ENCODE data around the gene MTHFD1L. TPM values are rescaled to one million over a fixed set of nuclear protein-coding genes. Genes with fewer than 3 reads are reported as not detected.

MTHFD1L gene
- total and polyA plus RNA-seq, 2 donors (not counting 1 experiment from before 2014, with no cell fraction given): 36.1 to 48.9 TPM

GRCh38 chr6:151075930-151076555, 210.5 kb downstream of the MTHFD1L start:
- Histone ChIP-seq H3K36me3 (ENCODE audit: control insufficient read depth, insufficient read depth, low read length) (no peaks in the 10 kb centered on the region), H3K4me1 (ENCODE audit: control insufficient read depth, extremely low read depth, insufficient read depth, low read length) (no peaks in the 10 kb centered on the region), H3K27me3 (ENCODE audit: control insufficient read depth, insufficient read depth, low read length) (no peaks in the 10 kb centered on the region), H3K4me2 (ENCODE audit: extremely low read depth, insufficient read depth, low read length) (no peak overlapping the region), H3K27ac (ENCODE audit: insufficient read depth, low read length) (no peak overlapping the region), H3K9ac (ENCODE audit: insufficient read depth, low read length) (no peak overlapping the region), H3K9me3 (ENCODE audit: control insufficient read depth, insufficient read depth, low read depth, low read length) (no peaks in the 10 kb centered on the region), H4K20me1 (ENCODE audit: control insufficient read depth, extremely low read depth, insufficient read depth, low read length) (no peaks in the 10 kb centered on the region), H2AFZ (ENCODE audit: low read length) (no peak overlapping the region), H3K79me2 (ENCODE audit: control insufficient read depth, insufficient read depth, low read length) (no peaks in the 10 kb centered on the region), H3K4me3 (replicated peaks in 1 of 4; ENCODE audit: control extremely low read depth in 1 of 4, insufficient read depth in 1 of 4, low read depth in 3 of 4, low read length in 4 of 4) (no peak overlapping the region)
- peak in 1 of 2 donors; percentile 48 for DNase-seq (ENCODE audit: low read depth in 2 of 2)
- no peak for TF ChIP-seq CTCF (conservative IDR thresholded peaks at IDR 0.05 in 1 of 2, IDR thresholded peaks at IDR 0.05 in 1 of 2; ENCODE audit: low read depth in 1 of 2, low read length in 2 of 2)
- no peak for TF ChIP-seq EZH2 (IDR thresholded peaks at IDR 0.05; ENCODE audit: low read length, missing control alignments)

GRCh38 chr6:151078655-151079054, 213.2 kb downstream of the MTHFD1L start:
- Histone ChIP-seq H3K4me3 (replicated peaks in 1 of 4; ENCODE audit: control extremely low read depth in 1 of 4, insufficient read depth in 1 of 4, low read depth in 3 of 4, low read length in 4 of 4) (no peak overlapping the region), H3K9ac (ENCODE audit: insufficient read depth, low read length) (no peak overlapping the region), H3K79me2 (ENCODE audit: control insufficient read depth, insufficient read depth, low read length) (no peaks in the 10 kb centered on the region), H2AFZ (ENCODE audit: low read length) (no peak overlapping the region), H3K4me2 (ENCODE audit: extremely low read depth, insufficient read depth, low read length) (no peak overlapping the region), H4K20me1 (ENCODE audit: control insufficient read depth, extremely low read depth, insufficient read depth, low read length) (no peaks in the 10 kb centered on the region), H3K27ac (ENCODE audit: insufficient read depth, low read length) (no peak overlapping the region), H3K4me1 (ENCODE audit: control insufficient read depth, extremely low read depth, insufficient read depth, low read length) (no peaks in the 10 kb centered on the region), H3K27me3 (ENCODE audit: control insufficient read depth, insufficient read depth, low read length) (no peaks in the 10 kb centered on the region), H3K9me3 (ENCODE audit: control insufficient read depth, insufficient read depth, low read depth, low read length) (no peaks in the 10 kb centered on the region), H3K36me3 (ENCODE audit: control insufficient read depth, insufficient read depth, low read length) (no peaks in the 10 kb centered on the region)
- no peak for TF ChIP-seq CTCF (conservative IDR thresholded peaks at IDR 0.05 in 1 of 2, IDR thresholded peaks at IDR 0.05 in 1 of 2; ENCODE audit: low read depth in 1 of 2, low read length in 2 of 2)
- DNase-seq (ENCODE audit: low read depth in 2 of 2): no peak

- no peaks in the 10 kb centered on the region for H3K4me1 ChIP-seq (ENCODE audit: control insufficient read depth, extremely low read depth, insufficient read depth, low read length)
- H4K20me1 ChIP-seq (ENCODE audit: control insufficient read depth, extremely low read depth, insufficient read depth, low read length): no peaks in the 10 kb centered on the region
- H3K27ac ChIP-seq (ENCODE audit: insufficient read depth, low read length): no peak overlapping the region
- TF ChIP-seq EZH2 (IDR thresholded peaks at IDR 0.05; ENCODE audit: low read length, missing control alignments): no peak
- no peak for TF ChIP-seq CTCF (conservative IDR thresholded peaks at IDR 0.05 in 1 of 2, IDR thresholded peaks at IDR 0.05 in 1 of 2; ENCODE audit: low read depth in 1 of 2, low read length in 2 of 2)
- no peak overlapping the region for H3K4me3 ChIP-seq (replicated peaks in 1 of 4; ENCODE audit: control extremely low read depth in 1 of 4, insufficient read depth in 1 of 4, low read depth in 3 of 4, low read length in 4 of 4)
- no peak overlapping the region for H3K4me2 ChIP-seq (ENCODE audit: extremely low read depth, insufficient read depth, low read length)
- H2AFZ ChIP-seq (ENCODE audit: low read length): no peak overlapping the region
- no peaks in the 10 kb centered on the region for H3K79me2 ChIP-seq (ENCODE audit: control insufficient read depth, insufficient read depth, low read length)
- no peak for DNase-seq (ENCODE audit: low read depth in 2 of 2)
- no peaks in the 10 kb centered on the region for H3K9me3 ChIP-seq (ENCODE audit: control insufficient read depth, insufficient read depth, low read depth, low read length)
- H3K9ac ChIP-seq (ENCODE audit: insufficient read depth, low read length): no peak overlapping the region
- H3K27me3 ChIP-seq (ENCODE audit: control insufficient read depth, insufficient read depth, low read length): no peaks in the 10 kb centered on the region
- H3K36me3 ChIP-seq (ENCODE audit: control insufficient read depth, insufficient read depth, low read length): no peaks in the 10 kb centered on the region
Observed at GRCh38 chr6:151081656-151082055, 216.2 kb downstream of the MTHFD1L start.

Measured in fibroblast of lung (primary cell).